Parathyroid adenoma (tissue), 2 donors: ENCODE results near the gene SLC22A23.
"Not testable (repeated sequence)": the region's sequence is repeated elsewhere in the genome, so short reads cannot be mapped to it uniquely, and the experiment has no call there.

Experiments used
- H2AFZ ChIP-seq: fragments of 300-600 bp; sonication (generic); one replicate; pipeline ENCODE4 v1.7.0; 2017; ENCODE audit warnings: antibody characterized with exemption, mild to moderate bottlenecking
- H3K27ac ChIP-seq: fragments of 300-600 bp; sonication (generic); one replicate; pipeline ENCODE4 v1.7.0; 2017
- H3K27me3 ChIP-seq: fragments of 300-600 bp; sonication (generic); one replicate; pipeline ENCODE4 v1.7.0; 2017; ENCODE audit warnings: low read length; ENCODE audit not compliant: control insufficient read depth, insufficient read depth
- H3K36me3 ChIP-seq: fragments of 300-600 bp; sonication (generic); one replicate; pipeline ENCODE4 v1.7.0; 2017; ENCODE audit warnings: low read length; ENCODE audit not compliant: control insufficient read depth, insufficient read depth
- H3K4me1 ChIP-seq: fragments of 300-600 bp; sonication (generic); one replicate; pipeline ENCODE4 v1.7.0; 2017; ENCODE audit warnings: control low read depth
- H3K4me2 ChIP-seq: fragments of 300-600 bp; sonication (generic); one replicate; pipeline ENCODE4 v1.7.0; 2017; ENCODE audit warnings: low read length
- H3K4me3 ChIP-seq: fragments of 300-600 bp; sonication (generic); one replicate; pipeline ENCODE4 v1.7.0; 2017; ENCODE audit warnings: low read depth, low read length
- H3K79me2 ChIP-seq: fragments of 300-600 bp; sonication (generic); one replicate; pipeline ENCODE4 v1.7.0; 2017; ENCODE audit warnings: control low read depth
- H3K9ac ChIP-seq: fragments of 300-600 bp; sonication (generic); one replicate; pipeline ENCODE4 v1.7.0; 2017; ENCODE audit warnings: mild to moderate bottlenecking
- H3K9me3 ChIP-seq: fragments of 300-600 bp; sonication (generic); one replicate; pipeline ENCODE4 v1.7.0; 2017; ENCODE audit warnings: low read length; ENCODE audit not compliant: control insufficient read depth
- CTCF ChIP-seq: fragments of 300-600 bp; sonication (generic); IDR thresholded peaks from one replicate; pipeline ENCODE4 v1.7.0; 2017; ENCODE audit warnings: antibody characterized with exemption, mild to moderate bottlenecking
- donor health status: primary hyperparathyroidism.

The SLC22A23 gene

GRCh38 chr6:3380344-3381232 is 76.3 kb downstream of the SLC22A23 start:
- TF ChIP-seq CTCF: no peak
- peak overlapping the region; percentile 34 for H2AFZ ChIP-seq
- peaks cover 51% of the 10 kb centered on the region for H3K4me1 ChIP-seq
- no peak overlapping the region for H3K9ac ChIP-seq
- H3K9me3 ChIP-seq: no peaks in the 10 kb centered on the region
- no peaks in the 10 kb centered on the region for H3K36me3 ChIP-seq
- H3K27ac ChIP-seq: peak overlapping the region; percentile 12
- H3K4me2 ChIP-seq: peak overlapping the region; percentile 10
- peaks cover 12% of the 10 kb centered on the region for H3K79me2 ChIP-seq
- no peaks in the 10 kb centered on the region for H3K27me3 ChIP-seq
- no peak overlapping the region for H3K4me3 ChIP-seq

GRCh38 chr6:3379482-3380060 is 77.3 kb downstream of the SLC22A23 start:
- Histone ChIP-seq H3K79me2 (peaks cover 9% of the 10 kb centered on the region), H3K4me2 (no peak overlapping the region), H3K36me3 (no peaks in the 10 kb centered on the region), H3K9me3 (no peaks in the 10 kb centered on the region), H2AFZ (no peak overlapping the region), H3K27me3 (no peaks in the 10 kb centered on the region), H3K4me3 (no peak overlapping the region), H3K4me1 (peaks cover 51% of the 10 kb centered on the region), H3K27ac (peak overlapping the region; percentile 50), H3K9ac (no peak overlapping the region)
- TF ChIP-seq CTCF: no peak

- not testable (repeated sequence) for H3K27me3 ChIP-seq, H3K9me3 ChIP-seq, H3K4me3 ChIP-seq, H3K79me2 ChIP-seq, H3K9ac ChIP-seq, H3K4me2 ChIP-seq, H3K36me3 ChIP-seq
- Histone ChIP-seq H3K4me1 (peaks cover 45% of the 10 kb centered on the region), H3K27ac (peak overlapping the region; percentile 50), H2AFZ (peak overlapping the region; percentile 20)
Observed at GRCh38 chr6:3378808-3379207, 78.0 kb downstream of the SLC22A23 start.

- not testable (repeated sequence) for H3K4me3 ChIP-seq, H3K36me3 ChIP-seq, H3K27me3 ChIP-seq, H3K27ac ChIP-seq, H3K79me2 ChIP-seq, H2AFZ ChIP-seq, H3K9me3 ChIP-seq, H3K4me2 ChIP-seq, H3K9ac ChIP-seq
- H3K4me1 ChIP-seq: peaks cover 41% of the 10 kb centered on the region
Observed at GRCh38 chr6:3378398-3378782, 78.5 kb downstream of the SLC22A23 start.

GRCh38 chr6:3377536-3378397 is 79.1 kb downstream of the SLC22A23 start:
- Histone ChIP-seq H2AFZ (no peak overlapping the region), H3K9ac (no peak overlapping the region), H3K4me3 (no peak overlapping the region), H3K4me2 (no peak overlapping the region), H3K79me2 (peaks cover 6% of the 10 kb centered on the region), H3K27ac (no peak overlapping the region), H3K27me3 (no peaks in the 10 kb centered on the region), H3K9me3 (no peaks in the 10 kb centered on the region), H3K36me3 (no peaks in the 10 kb centered on the region), H3K4me1 (peaks cover 37% of the 10 kb centered on the region)
- TF ChIP-seq CTCF: no peak
